MM.1S (cell line): ENCODE results near the gene TRIML1.

Experiments
- EZH2 ChIP-seq: fragments of 300-600 bp; sonication (generic); optimal IDR thresholded peaks from 2 replicates; pipeline ENCODE3; 2017; ENCODE audit warnings: low read depth, mild to moderate bottlenecking, antibody characterized with exemption, low read length, mixed read lengths
- TF ChIP-seq, protein P1 (sequence below): fragments of 300-600 bp; sonication (generic); IDR thresholded peaks from 2 replicates; pipeline ENCODE4 v1.5.1; 2016; ENCODE audit warnings: antibody characterized with exemption, low read length, mixed read lengths

DNA sequence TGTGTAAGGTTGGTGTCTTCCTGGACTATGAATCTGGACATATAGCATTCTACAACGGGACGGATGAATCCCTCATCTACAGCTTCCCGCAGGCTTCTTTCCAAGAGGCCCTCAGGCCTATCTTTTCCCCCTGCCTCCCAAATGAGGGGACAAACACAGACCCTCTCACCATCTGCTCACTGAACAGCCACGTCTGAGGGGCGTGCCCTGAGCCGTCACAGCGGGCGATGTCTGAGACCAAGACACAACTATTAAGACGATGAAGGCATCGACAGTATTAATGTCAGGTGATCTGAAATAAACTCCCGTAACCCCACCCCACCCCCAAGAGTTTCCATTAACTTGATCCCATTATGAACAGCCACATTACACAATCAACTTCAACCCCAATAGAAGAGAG lies 7.9 kb downstream of the TRIML1 start:
- TF ChIP-seq, protein P1, sequence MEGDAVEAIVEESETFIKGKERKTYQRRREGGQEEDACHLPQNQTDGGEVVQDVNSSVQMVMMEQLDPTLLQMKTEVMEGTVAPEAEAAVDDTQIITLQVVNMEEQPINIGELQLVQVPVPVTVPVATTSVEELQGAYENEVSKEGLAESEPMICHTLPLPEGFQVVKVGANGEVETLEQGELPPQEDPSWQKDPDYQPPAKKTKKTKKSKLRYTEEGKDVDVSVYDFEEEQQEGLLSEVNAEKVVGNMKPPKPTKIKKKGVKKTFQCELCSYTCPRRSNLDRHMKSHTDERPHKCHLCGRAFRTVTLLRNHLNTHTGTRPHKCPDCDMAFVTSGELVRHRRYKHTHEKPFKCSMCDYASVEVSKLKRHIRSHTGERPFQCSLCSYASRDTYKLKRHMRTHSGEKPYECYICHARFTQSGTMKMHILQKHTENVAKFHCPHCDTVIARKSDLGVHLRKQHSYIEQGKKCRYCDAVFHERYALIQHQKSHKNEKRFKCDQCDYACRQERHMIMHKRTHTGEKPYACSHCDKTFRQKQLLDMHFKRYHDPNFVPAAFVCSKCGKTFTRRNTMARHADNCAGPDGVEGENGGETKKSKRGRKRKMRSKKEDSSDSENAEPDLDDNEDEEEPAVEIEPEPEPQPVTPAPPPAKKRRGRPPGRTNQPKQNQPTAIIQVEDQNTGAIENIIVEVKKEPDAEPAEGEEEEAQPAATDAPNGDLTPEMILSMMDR: no peak
- no peak for TF ChIP-seq EZH2
